Stimulated activated CD8-positive, alpha-beta memory T cell treated with anti-CD3 and anti-CD28 coated beads, Interleukin-4, amount 100 ng/mL, for 48 hours (primary cell): ENCODE results near the gene SGF29.
"Not testable (repeated sequence)": the region's sequence is repeated elsewhere in the genome, so short reads cannot be mapped to it uniquely, and the experiment has no call there.

Experiments
- DNase-seq: peaks from one replicate; pipeline ENCODE4 v3.0.0-alpha.2; 2020

The SGF29 gene

DNA sequence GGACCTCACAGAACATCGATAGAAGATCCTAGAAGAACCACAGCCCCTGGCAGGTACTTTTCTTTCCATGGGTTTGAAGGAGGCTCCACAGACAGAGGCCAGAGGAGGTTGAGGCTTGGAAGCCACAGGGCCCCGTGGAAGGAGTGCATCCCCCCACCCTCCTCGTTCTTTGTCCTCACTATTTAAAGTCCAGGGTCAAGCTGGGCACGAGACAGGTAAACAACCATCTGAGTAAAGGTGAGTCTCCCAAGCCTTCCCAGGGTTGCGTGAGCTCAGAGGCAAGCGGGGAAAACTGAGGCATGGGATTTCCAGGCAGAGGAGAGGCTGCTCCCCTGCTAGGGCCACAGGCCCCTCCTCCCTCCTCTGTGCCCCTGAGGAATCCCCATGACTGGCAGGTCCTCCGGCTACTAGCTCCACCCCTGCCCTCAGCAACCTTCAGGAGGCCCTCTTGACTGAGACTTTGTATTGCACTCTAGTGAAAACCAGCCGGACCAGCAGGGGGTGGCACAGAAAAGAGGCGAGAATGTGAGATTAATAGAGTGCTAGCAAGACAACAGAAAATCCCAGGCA lies 44.1 kb downstream of the SGF29 start:
- no peak for DNase-seq

DNA sequence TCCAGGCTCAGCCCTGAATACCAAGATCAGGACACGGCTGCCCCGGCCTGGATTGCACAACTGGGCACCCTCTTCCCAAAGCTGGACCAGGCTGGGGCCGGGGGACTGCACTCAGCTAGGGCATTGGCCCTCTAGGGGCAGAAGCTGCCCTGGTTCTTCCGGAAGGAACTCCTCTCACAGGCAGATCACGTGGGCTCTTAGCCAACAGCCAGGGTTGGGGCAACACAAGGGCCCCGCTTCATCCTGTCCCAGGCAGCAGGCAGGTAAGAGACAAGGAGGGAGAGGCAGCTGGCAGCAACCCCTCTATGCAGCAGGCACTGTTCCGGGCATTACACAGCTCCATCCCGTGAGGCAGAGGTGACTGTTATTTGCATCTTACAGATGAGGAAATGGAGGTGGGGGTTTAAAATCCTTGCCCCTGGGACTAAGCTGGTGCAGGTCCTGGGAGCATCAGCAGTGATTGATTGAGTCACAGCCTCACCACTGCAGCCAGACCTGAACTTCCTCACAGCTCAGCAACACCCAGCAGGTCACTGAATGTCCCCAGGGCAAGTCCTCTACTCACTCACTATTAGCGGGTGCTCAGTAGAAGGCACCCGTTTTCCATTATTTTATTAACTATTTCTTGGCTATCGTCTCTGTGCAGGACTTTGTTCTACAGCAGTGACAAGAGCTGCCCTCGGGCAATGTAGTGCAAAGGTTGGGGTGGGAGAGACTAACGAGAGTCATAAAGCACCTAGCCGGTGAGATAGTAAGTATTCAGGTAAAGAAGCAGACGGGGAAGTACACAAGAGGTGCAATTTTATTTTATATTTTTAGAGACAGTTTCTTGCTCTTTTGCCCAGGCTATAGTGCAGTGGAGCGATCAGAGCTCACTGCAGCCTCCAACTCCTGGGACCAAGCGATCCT lies 45.9 kb downstream of the SGF29 start:
- DNase-seq = not testable (repeated sequence)

DNA sequence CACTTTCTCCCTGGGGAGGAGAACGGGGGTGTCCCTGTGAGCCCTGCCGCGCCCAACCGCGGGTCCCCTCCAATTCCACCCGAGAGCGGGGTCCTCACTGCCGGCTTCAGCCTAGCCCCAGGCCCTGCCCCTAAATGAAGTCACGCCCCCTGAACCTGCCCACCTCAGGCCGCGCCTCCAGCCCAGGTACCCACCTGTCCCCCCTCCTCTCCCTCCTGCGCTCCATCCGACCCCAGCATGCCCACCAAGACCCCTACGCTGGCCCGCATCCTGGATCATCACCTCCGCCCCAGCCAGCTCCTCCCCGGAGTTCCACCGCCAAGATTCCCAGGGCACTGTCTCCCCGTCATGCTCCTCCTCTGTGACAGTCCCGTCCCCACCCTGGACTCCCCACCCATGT lies 47.2 kb downstream of the SGF29 start:
- DNase-seq = not testable (repeated sequence)

DNA sequence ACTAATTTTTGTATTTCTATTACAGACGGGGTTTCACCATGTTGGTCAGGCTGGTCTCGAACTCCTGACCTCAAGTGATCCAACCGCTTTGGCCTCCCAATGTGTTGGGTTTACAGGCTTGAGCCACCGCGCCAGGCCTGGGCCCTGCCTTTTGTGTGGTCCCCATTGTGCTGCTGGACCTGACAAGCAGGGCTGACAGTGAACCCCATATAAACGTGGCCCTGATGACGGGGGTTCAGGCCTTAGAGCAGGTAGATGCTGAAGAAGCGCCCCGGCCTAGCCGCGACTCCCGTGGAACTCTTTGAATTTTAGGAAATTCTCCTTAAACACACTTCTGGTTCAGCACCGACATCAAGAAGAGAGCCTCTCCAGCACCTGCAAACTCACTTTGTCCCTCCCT lies 47.9 kb downstream of the SGF29 start:
- DNase-seq = not testable (repeated sequence)

DNA sequence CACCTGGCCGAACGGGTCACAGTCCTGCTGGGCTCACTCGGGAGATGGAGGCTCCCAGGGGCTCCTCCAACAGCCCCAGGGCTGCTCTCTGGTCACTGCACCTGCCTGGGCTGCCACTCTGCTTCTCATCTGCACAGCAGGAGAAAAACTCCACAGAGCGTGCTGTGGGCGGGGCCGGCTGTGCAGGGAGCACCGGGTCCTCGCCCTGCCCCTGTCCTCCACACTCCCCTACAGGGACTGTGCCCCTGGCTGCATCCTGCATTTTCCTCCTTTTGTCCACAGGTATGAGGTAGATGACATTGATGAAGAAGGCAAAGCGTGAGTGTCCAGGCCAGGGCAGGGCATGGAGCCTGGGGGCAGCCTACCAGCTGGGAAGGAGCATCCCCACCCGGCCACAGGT lies 48.3 kb downstream of the SGF29 start:
- not testable (repeated sequence) for DNase-seq

DNA sequence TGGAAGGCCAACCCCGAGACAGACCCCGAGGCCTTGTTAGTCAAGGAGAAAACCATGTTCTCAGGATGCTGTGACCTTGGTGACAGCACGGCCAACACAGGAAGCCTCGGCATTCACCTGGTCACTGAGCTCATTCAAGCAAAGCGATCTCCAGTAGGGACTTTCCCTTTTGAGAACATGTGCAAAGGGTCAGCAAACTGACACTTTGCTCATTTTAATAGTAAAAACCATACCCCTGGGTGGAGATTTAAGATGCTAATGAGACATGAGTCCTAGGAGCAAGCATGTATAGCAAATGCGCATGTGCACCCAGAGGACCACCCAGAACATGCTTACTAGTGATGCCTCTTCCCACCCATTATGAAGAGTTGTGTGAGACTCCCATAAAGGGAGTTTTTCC lies 48.8 kb downstream of the SGF29 start:
- no peak for DNase-seq

DNA sequence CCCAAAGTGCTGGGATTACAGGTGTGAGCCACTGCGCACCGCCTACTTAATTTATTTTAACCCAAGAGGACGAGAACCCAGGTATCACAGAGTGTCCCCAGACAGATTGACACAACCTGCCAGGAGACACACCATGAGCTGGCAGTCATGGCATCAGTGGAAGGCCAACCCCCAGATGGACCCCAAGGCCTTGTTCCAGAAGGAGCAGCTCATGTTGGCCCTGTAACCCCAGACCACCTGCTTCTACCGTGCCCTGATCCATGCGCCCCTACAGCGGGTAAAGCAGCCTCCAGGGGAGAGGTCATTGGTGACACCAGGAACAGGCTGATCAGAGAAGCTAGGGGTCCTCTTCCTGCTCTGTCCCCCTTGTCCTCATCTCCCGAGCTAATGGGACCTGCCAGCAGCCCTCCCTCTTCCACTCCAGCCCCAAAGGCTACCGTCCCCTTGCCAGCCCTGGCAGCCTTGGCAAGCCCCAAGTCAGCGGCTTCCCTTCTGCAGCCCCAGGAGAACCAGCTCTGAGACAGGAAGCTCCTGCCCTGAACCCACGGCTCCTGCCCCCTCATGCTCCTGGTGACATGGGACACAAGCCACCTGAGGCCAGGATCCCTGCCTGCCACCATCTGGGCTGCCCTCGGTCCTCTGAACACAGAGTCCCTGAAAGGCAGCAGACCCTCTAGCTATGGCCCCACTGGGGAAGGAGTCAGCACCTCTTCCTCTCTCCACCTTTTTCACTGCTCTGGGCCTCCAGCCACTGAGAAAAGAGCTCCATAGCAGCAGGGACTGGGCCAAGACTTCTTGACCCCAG lies 49.9 kb downstream of the SGF29 start:
- DNase-seq = no peak

DNA sequence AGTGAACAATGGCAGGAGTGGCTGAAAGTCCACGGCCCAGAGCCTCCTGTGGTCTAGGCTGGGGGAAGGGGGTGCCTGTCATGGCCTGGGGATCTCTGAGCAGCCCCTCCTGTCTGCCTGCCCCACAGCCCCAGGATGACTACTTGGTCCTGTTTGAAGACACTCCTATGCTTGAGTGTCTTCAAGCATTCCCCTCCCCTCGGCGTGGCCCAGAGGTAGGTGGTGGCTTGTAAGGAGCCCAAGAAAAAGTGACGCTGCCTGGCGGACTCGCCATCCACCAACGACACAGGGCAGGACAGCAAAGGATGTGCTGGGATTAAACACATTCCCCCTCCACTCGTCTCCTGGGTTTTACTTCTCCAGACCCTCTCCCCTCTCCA lies 50.5 kb downstream of the SGF29 start:
- no peak for DNase-seq

DNA sequence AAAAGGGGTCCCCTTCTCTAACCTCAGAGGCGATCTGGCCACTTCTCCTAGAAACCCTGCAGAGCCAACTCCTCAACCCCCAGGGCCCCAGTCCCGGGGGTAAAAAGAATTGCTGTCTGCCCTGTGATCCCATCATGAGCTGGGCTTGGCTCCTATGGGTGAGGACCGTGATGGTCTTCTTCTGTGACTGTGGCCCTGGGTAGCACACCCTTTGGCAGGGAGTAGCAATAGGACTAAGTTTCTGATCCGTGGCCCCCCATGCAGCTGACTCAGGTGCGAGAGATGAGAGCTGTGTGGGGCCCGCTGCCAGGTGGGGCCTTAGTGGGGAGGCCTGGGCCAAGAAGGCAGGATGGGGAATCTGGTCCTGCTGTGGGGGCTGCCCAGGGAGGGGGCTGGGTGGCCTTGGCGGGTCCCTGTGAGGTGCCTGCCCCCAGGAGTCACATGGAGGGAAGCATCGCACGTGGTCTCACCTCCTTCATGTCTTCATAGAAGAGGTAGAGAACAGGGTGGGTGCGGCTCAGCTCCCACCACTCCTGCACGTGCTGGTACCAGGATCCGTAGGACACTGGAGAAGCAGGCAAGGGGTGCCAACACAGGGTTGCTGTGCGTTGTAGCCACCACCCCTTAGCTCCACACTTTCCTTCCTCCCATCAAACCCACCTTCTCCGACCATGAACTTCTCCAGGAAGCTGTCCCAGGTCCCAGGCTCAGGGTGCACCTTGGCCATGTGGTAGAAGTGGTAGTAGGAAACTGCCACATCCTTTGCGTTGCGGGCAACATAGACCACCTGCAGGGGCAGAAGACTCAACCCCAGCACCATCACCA lies 52.8 kb downstream of the SGF29 start:
- DNase-seq = no peak

DNA sequence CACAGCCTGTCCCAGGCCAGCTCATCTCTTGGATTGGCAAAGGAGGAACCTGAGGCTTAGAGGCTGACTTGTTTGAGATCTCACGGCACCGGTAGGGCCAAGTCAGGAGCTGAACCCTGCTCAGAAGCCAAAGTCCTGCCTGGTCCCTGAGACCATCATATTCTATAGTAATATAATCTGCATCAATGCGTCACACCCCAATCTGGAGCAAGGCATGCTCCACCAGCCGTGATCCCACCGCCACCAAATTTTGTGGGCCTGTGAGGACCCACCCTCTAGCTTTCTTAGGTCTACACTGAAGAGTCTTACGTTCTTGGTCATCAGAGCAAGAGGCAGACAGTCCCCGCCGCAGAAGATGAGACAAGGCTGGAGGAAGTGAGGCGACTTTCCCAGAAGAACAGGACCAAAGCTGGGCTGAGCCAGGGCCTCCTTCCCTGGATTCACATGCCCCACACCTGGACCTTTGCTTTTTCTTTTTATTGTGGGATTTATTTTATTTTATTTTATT lies 53.5 kb downstream of the SGF29 start:
- no peak for DNase-seq

DNA sequence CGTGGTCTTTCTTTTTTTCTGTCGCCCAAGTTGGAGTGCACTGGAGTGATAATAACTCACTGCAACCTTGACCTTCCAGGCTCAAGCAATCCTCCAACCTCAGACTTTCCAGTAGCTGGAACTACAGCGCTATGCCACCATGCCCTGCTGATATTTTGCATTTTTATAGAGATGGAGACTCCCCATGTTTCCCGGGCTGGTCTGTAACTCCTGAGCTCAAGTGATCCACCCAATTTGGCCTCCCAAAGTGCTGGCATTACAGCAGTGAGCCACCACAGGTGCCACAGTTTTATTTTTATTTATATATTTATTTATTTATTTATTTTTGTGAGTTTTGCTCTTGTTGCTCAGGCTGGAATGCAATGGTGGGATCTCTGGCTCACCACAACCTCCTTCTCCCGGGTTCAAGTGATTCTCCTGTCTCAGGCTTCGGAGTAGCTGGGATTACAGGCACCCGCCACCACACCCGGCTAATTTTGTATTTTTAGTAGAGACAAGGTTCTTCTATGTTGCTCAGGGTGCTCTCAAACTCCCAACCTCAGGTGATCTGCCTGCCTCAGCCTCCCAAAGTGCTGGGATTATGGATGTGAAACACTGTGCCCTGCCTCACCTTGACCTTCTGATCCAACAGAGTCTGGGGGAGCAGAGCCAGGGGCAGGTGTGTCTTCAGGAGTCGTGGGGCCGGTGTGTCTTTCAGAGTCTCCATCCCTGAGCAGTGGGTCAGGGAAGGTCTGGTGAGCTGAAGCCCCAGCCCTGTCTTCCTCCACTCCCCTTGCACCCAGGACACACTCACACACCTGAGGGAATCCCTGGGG lies 54.2 kb downstream of the SGF29 start:
- not testable (repeated sequence) for DNase-seq

DNA sequence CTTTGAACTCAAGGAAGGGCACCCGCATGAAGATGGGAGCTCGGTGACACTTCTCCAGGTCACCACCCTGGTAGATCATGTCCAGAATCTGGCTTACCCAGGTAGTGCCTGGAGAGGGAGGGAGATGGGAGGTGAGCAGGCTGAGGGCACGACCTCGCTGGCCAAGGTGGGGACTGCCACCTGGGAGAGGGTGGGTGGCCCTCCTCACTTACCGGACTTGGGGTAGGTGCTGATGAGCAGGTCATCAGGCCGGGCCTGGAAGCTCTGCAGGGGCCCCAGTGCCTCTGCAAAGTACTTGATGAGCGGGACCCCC lies 54.7 kb downstream of the SGF29 start:
- not testable (repeated sequence) for DNase-seq

DNA sequence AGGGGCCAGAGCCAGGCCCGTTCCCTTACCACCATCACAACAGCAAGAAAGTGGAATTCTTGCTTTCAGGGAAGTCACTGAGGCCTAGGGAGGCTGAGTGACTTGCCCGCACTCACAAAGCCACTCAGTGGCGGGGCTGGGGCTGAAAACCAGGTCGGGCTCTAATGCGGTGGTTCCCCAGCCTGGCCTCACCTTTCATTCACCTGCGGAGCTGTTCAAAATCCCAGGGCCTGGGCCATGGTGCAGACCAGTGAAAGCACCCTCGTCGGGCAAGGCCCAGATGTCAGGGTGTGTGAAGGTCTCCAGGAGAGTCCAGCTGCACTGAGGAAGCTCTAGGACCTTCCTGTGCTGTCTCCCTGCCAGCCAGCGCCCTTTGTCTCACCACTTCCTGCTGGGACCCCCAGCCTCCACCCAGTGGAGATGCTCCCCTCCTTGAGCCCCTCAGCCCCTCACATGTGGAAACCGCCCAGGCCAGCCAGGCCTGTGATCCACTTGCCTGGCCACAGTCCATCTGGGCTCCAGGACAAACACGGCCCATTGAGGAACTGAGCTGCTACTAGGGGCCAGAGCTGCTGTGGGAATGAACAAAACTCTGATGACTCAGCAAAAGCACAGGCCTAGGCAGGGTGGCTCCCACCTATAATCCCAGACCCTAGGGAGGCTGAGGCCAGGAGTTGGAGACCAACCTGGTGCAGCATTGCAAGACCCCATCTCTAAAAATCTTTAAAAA lies 55.3 kb downstream of the SGF29 start:
- not testable (repeated sequence) for DNase-seq

DNA sequence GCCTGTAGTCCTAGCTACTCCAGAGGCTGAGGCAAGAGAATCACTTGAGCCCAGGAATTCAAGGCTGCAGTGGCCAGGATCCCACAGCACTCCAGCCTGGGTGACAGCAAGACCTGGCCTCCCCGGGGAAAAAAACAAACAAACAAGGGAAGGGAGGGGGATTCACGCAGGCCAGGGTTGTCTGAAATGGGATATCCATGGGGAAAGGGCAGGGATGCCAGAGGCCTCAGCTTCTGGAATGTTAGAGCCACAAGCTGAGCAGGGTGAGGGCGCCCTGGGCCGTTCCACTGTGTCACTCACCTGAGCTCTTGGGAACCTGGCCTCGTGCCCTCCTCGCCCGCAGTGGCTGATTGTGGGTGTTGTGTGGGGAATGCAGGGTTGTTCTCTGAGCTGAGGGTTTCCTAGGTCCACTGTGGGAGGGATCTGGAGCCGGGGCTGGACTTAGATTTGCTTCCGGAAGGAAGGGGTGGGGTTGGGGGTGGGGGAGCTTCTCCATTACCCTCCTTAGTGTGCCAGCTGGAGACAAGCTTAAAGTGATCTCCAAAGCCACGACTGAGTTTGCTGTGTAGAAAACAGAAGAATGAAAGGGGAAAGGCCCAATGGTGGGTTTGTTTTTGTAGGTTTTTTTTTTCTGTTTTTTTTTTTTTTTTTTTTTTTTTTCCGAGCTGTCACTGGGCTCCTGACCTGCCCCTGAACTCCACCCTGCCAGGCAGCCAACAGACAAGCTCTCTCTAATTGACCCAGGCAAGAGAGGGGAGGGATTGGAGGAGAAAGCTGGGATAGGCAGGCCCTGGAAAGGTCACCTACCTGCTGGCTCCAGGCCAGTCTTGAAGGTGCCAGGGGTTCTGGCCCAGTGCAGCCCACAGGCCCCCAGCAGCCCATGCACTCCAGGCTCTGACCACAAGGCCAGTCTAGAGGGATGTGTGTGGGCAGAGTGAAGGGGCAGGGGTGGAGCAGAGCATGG lies 56.2 kb downstream of the SGF29 start, which contains the start of gene SULT1A1:
TSS of gene SULT1A1 (minus strand) at position 414 of the 964 bp plus-strand sequence. CDS start 1,189 bp downstream, outside the sequence.
- DNase-seq = no peak

DNA sequence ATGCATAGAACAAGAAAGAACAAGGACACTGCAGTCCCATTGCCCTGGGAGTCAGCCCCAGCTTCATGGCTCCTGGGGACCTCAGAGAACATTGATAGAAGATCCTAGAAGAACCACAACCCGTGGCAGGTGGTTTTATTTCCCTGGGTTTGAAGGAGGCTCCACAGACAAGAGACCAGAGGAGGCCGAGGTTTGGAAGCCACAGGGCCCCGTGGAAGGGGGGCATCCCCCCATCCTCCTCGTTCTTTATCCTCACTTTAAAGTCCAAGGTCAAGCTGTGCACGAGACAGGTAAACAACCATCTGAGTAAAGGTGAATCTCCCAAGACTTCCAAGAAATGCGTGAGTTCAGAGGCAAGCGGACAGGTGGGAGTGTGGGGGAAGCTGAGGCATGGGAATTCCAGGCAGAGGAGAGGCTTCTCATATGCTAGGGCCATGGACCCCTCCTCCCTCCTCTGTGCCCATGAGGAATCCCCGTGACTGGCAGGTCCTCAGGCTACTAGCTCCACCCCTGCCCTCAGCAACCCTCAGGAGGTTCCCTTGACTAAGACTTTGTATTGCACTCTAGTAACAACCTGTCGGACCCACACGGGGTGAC lies 57.0 kb downstream of the SGF29 start:
- no peak for DNase-seq

DNA sequence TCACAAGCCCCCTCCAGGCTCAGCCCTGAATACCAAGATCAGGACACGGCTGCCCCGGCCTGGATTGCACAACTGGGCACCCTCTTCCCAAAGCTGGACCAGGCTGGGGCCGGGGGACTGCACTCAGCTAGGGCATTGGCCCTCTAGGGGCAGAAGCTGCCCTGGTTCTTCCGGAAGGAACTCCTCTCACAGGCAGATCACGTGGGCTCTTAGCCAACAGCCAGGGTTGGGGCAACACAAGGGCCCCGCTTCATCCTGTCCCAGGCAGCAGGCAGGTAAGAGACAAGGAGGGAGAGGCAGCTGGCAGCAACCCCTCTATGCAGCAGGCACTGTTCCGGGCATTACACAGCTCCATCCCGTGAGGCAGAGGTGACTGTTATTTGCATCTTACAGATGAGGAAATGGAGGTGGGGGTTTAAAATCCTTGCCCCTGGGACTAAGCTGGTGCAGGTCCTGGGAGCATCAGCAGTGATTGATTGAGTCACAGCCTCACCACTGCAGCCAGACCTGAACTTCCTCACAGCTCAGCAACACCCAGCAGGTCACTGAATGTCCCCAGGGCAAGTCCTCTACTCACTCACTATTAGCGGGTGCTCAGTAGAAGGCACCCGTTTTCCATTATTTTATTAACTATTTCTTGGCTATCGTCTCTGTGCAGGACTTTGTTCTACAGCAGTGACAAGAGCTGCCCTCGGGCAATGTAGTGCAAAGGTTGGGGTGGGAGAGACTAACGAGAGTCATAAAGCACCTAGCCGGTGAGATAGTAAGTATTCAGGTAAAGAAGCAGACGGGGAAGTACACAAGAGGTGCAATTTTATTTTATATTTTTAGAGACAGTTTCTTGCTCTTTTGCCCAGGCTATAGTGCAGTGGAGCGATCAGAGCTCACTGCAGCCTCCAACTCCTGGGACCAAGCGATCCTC lies 58.9 kb downstream of the SGF29 start:
- DNase-seq = not testable (repeated sequence)

DNA sequence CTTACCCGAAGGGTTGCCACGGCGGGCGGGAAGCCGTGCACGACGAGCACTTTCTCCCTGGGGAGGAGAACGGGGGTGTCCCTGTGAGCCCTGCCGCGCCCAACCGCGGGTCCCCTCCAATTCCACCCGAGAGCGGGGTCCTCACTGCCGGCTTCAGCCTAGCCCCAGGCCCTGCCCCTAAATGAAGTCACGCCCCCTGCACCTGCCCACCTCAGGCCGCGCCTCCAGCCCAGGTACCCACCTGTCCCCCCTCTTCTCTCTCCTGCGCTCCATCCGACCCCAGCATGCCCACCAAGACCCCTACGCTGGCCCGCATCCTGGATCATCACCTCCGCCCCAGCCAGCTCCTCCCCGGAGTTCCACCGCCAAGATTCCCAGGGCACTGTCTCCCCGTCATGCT lies 60.2 kb downstream of the SGF29 start:
- not testable (repeated sequence) for DNase-seq

DNA sequence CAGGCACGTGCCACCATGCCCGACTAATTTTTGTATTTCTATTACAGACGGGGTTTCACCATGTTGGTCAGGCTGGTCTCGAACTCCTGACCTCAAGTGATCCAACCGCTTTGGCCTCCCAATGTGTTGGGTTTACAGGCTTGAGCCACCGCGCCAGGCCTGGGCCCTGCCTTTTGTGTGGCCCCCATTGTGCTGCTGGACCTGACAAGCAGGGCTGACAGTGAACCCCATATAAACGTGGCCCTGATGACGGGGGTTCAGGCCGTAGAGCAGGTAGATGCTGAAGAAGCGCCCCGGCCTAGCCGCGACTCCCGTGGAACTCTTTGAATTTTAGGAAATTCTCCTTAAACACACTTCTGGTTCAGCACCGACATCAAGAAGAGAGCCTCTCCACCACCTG lies 60.8 kb downstream of the SGF29 start:
- not testable (repeated sequence) for DNase-seq
